ENCODE results near the gene VPS51. TPM values are rescaled to one million over a fixed set of nuclear protein-coding genes. Genes with fewer than 3 reads are reported as not detected.

VPS51 gene
- total and polyA plus RNA-seq, 10 of the 15 experiments (the other 5 are each of a cell fraction or from before 2014, with no cell fraction given) = 1.5 to 279 (median 53.2) TPM

- TF ChIP-seq ATF2 (IDR thresholded peaks at IDR 0.05; ENCODE audit: low read length) = no peak
- TF ChIP-seq NFYB (IDR thresholded peaks at IDR 0.05; ENCODE audit: insufficient read depth, low read depth, low read length) = no peak
- TF ChIP-seq MTA2 (IDR thresholded peaks at IDR 0.05; ENCODE audit: low read depth) = no peak
- no peak for TF ChIP-seq CUX1 (IDR thresholded peaks at IDR 0.05; ENCODE audit: insufficient replicate concordance, low read depth, low read length)
- Histone ChIP-seq H3K27ac (ENCODE audit: control insufficient read depth, insufficient read depth) (no peak overlapping the region), H3K9ac (ENCODE audit: control insufficient read depth, insufficient read depth, low read length) (no peak overlapping the region), H4K20me1 (ENCODE audit: control insufficient read depth, insufficient read depth) (no peaks in the 10 kb centered on the region), H3K9me3 (replicated peaks; ENCODE audit: control insufficient read depth, insufficient read depth, low read length) (no peaks in the 10 kb centered on the region), H2AFZ (ENCODE audit: control insufficient read depth, low read depth, low read length) (no peak overlapping the region), H3K36me3 (ENCODE audit: control insufficient read depth in 2 of 2, insufficient read depth in 2 of 2, low read length in 1 of 2) (peaks cover 12 to 16% of the 10 kb centered on the region in 2 experiments), H3K27me3 (replicated peaks in 1 of 2; ENCODE audit: control insufficient read depth in 2 of 2, insufficient read depth in 2 of 2, low read length in 1 of 2) (no peaks in the 10 kb centered on the region), H3K79me2 (ENCODE audit: control insufficient read depth, insufficient read depth, low read length) (no peaks in the 10 kb centered on the region), H3K4me2 (ENCODE audit: control insufficient read depth, insufficient read depth) (no peak overlapping the region), H3K4me3 (no peak overlapping the region), H3K4me1 (ENCODE audit: control insufficient read depth, insufficient read depth, low read length) (peaks cover 8% of the 10 kb centered on the region)
- ATAC-seq (no peak), FAIRE-seq (no peak), DNase-seq (ENCODE audit: low read depth, low spot score) (no peak)
- RAD21 ChIA-PET (ENCODE audit: unreplicated experiment) = no interaction called here
- SMC1A ChIA-PET (ENCODE audit: uncharacterized antibody, unreplicated experiment) = no interaction called here
- 91% methylated on average over 15 of the region's 15 CpGs for WGBS (ENCODE audit: insufficient coverage, insufficient replicate concordance, low lambda C conversion rate, missing lambda C conversion rate)
- CTCF ChIA-PET = interaction anchor here (0.6 kb wide), 1 partner anchor 73 kb away, joined by 3 read pairs; no protein-coding TSS in a partner anchor
- POLR2A ChIA-PET = no interaction called here
- no TSS peak for BruUV-seq (replicated peaks)
- in situ Hi-C loops (cut with MboI) (no loop called here), intact Hi-C loops (cut with micrococcal nuclease; ENCODE audit: unreplicated experiment) (no loop called here)
Measured at GRCh38 chr11:65107078-65107477, 11.1 kb downstream of the VPS51 start.

All from GM12878 (cell line).